ENCODE measurements around the gene RSPO1.

Gene RSPO1

GRCh38 chr1:37620707-37621106 lies 14.0 kb downstream of the RSPO1 start:
- DNase-seq: no peak
- no peak for TF ChIP-seq POLR2A (IDR thresholded peaks at IDR 0.05; ENCODE audit: low read length)
- no peak for TF ChIP-seq GATA1 (IDR thresholded peaks at IDR 0.05; ENCODE audit: low read depth, low read length)

GRCh38 chr1:37616330-37616729 lies 18.4 kb downstream of the RSPO1 start:
- no peak for DNase-seq
- no peak for TF ChIP-seq GATA1 (IDR thresholded peaks at IDR 0.05; ENCODE audit: low read depth, low read length)
- TF ChIP-seq POLR2A (IDR thresholded peaks at IDR 0.05; ENCODE audit: low read length): no peak

GRCh38 chr1:37614105-37614504 lies 20.6 kb downstream of the RSPO1 start:
- TF ChIP-seq GATA1 (IDR thresholded peaks at IDR 0.05; ENCODE audit: low read depth, low read length) (no peak), POLR2A (IDR thresholded peaks at IDR 0.05; ENCODE audit: low read length) (no peak)
- no peak for DNase-seq

- TF ChIP-seq GATA1 (IDR thresholded peaks at IDR 0.05; ENCODE audit: low read depth, low read length) (no peak), POLR2A (IDR thresholded peaks at IDR 0.05; ENCODE audit: low read length) (no peak)
- DNase-seq: no peak
Measured at GRCh38 chr1:37612186-37612585, 22.5 kb downstream of the RSPO1 start.

GRCh38 chr1:37609994-37610393 lies 24.7 kb downstream of the RSPO1 start:
- TF ChIP-seq GATA1 (IDR thresholded peaks at IDR 0.05; ENCODE audit: low read depth, low read length) (no peak), POLR2A (IDR thresholded peaks at IDR 0.05; ENCODE audit: low read length) (no peak)

GRCh38 chr1:37609002-37609401 lies 25.7 kb downstream of the RSPO1 start:
- DNase-seq: no peak
- no peak for TF ChIP-seq POLR2A (IDR thresholded peaks at IDR 0.05; ENCODE audit: low read length)
- TF ChIP-seq GATA1 (IDR thresholded peaks at IDR 0.05; ENCODE audit: low read depth, low read length): no peak

More at GRCh38 chr1:37609994-37610393, 24.7 kb downstream of the RSPO1 start:
- DNase-seq: no peak

GRCh38 chr1:37606481-37607263 lies 28.0 kb downstream of the RSPO1 start:
- no peak for DNase-seq
- TF ChIP-seq POLR2A (IDR thresholded peaks at IDR 0.05; ENCODE audit: low read length) (no peak), GATA1 (IDR thresholded peaks at IDR 0.05; ENCODE audit: low read depth, low read length) (no peak)

- TF ChIP-seq GATA1 (IDR thresholded peaks at IDR 0.05; ENCODE audit: low read depth, low read length) (no peak), POLR2A (IDR thresholded peaks at IDR 0.05; ENCODE audit: low read length) (no peak)
- DNase-seq: no peak
Measured at GRCh38 chr1:37605806-37606474, 28.8 kb downstream of the RSPO1 start.

GRCh38 chr1:37605061-37605650 lies 29.5 kb downstream of the RSPO1 start:
- TF ChIP-seq POLR2A (IDR thresholded peaks at IDR 0.05; ENCODE audit: low read length): no peak
- DNase-seq: no peak

- DNase-seq: peak; percentile 21 to 43
- TF ChIP-seq POLR2A (IDR thresholded peaks at IDR 0.05; ENCODE audit: low read length): no peak
- TF ChIP-seq GATA1 (IDR thresholded peaks at IDR 0.05; ENCODE audit: low read depth, low read length): no peak
Measured at GRCh38 chr1:37602750-37603694, 31.7 kb downstream of the RSPO1 start.

- TF ChIP-seq GATA1 (IDR thresholded peaks at IDR 0.05; ENCODE audit: low read depth, low read length): no peak
- no peak for TF ChIP-seq POLR2A (IDR thresholded peaks at IDR 0.05; ENCODE audit: low read length)
- DNase-seq: no peak
Measured at GRCh38 chr1:37601441-37601840, 33.3 kb downstream of the RSPO1 start.

- DNase-seq: no peak
- TF ChIP-seq POLR2A (IDR thresholded peaks at IDR 0.05; ENCODE audit: low read length): no peak
- no peak for TF ChIP-seq GATA1 (IDR thresholded peaks at IDR 0.05; ENCODE audit: low read depth, low read length)
Measured at GRCh38 chr1:37599940-37600339, 34.8 kb downstream of the RSPO1 start.

GRCh38 chr1:37596182-37596667 lies 38.5 kb downstream of the RSPO1 start:
- no peak for DNase-seq
- no peak for TF ChIP-seq GATA1 (IDR thresholded peaks at IDR 0.05; ENCODE audit: low read depth, low read length)
- TF ChIP-seq POLR2A (IDR thresholded peaks at IDR 0.05; ENCODE audit: low read length): no peak

All from erythroblast (primary cell).